ENCODE results near the gene STXBP3.

DNA sequence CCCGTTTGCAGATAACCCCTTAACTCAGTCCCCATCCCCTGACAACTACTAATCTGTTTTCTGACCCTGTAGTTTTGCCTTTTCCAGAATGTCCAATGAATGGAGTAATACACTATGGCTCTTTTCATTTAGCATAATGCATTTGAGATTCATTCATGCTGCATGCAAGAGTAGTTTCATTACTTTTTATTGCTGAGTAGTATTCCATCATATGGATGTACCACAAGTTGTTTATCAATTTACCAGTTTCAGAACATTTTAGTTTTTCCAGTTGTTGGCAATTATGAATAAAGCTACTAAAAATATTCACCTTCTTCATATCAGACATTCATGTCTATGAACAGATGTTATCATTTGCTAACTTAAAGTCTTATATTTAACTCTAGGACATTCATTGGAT lies 45.3 kb downstream of the STXBP3 start:
- TF ChIP-seq CTCF (IDR thresholded peaks at IDR 0.05) (no peak), EZH2 (IDR thresholded peaks at IDR 0.05; ENCODE audit: borderline replicate concordance, insufficient read depth, low read depth, low read length, poor library complexity, severe bottlenecking) (no peak)

Measured in B cell (primary cell).